K562 (cell line): Measurements from ENCODE around the gene ZNF236. TPM values are rescaled to one million over a fixed set of nuclear protein-coding genes. Genes with fewer than 3 reads are reported as not detected.

ENCODE experiments used
- ATAC-seq: fragments of 200-7000 bp; cut with Tn5 transposase; 3 replicates; pipeline ENCODE4 v1.9.1; 2020; ENCODE audit warnings: moderate library complexity
- BruUV-seq: library from RNA; stranded (reverse); fragments of 400-500 nt; replicated peaks from 2 replicates; lab custom pipeline; 2021; lab: Mats Ljungman, UMichigan
- CTCF ChIA-PET: fragments of 300-600 bp; formaldehyde crosslinking; extraction: SDS; loops from one replicate; lab custom pipeline; 2021; ENCODE audit warnings: low intra/inter-chr PET ratio; lab: Yijun Ruan, JAX
- POLR2A ChIA-PET: fragments of 300-600, 350-650 bp; sonication (Branson Sonifier 250); formaldehyde crosslinking; extraction: SDS; loops from one replicate; lab custom pipeline; 2021; ENCODE audit warnings: antibody characterized with exemption, inconsistent platforms; lab: Yijun Ruan, JAX
- DNase-seq, 4 experiments: peaks; one replicate each; pipeline versions ENCODE4 v3.0.0 to v3.0.0-alpha.2; 2011 to 2018; ENCODE audit warnings: low spot score in 3 of 4, mixed read lengths in 3 of 4; ENCODE audit errors: extremely low read depth in 1 of 4
- FAIRE-seq: peaks from 2 replicates; lab custom pipeline; 2011; peaks lifted over from hg19 to GRCh38; lab: Jason Lieb, UNC
- H2AFZ ChIP-seq: 2 replicates; pipeline ENCODE4 v1.6.0; 2011; ENCODE audit warnings: low read depth, low read length, control low read depth, inconsistent platforms
- H3K27ac ChIP-seq: fragments of 200-600 bp; 3 replicates; pipeline ENCODE4 v1.8.0; 2011; ENCODE audit warnings: low read depth, mild to moderate bottlenecking, control low read depth, inconsistent platforms, low read length, moderate library complexity, mixed read lengths; ENCODE audit errors: extremely low read depth
- H3K27me3 ChIP-seq, 2 experiments: fragments of 300-600 bp in 1 of 2; 2 replicates in 1 of 2; 3 replicates in 1 of 2; pipeline versions ENCODE4 v1.6.0 to v1.8.0; 2011; ENCODE audit warnings: inconsistent platforms in 2 of 2, low read length in 2 of 2, mild to moderate bottlenecking in 1 of 2, mixed read lengths in 1 of 2, moderate library complexity in 1 of 2; ENCODE audit not compliant: control insufficient read depth in 2 of 2, insufficient read depth in 2 of 2
- H3K36me3 ChIP-seq: fragments of 300-600 bp; 3 replicates; pipeline ENCODE4 v1.8.0; 2011; ENCODE audit warnings: mild to moderate bottlenecking, low read length, inconsistent platforms; ENCODE audit not compliant: control insufficient read depth, insufficient read depth
- H3K4me1 ChIP-seq, 2 experiments: fragments of 200-600 bp in 1 of 2; replicated peaks in 1 of 2; 2 replicates in 1 of 2; 3 replicates in 1 of 2; pipeline versions ENCODE4 v1.5.1 to v1.8.0; 2011; ENCODE audit warnings: inconsistent platforms in 2 of 2, low read length in 2 of 2, mild to moderate bottlenecking in 1 of 2, mixed read lengths in 1 of 2, moderate library complexity in 1 of 2; ENCODE audit not compliant: control insufficient read depth in 2 of 2, insufficient read depth in 2 of 2
- H3K4me2 ChIP-seq: 2 replicates; pipeline ENCODE4 v1.6.1; 2011; ENCODE audit warnings: low read length, control low read depth, inconsistent platforms, mixed read lengths; ENCODE audit not compliant: insufficient read depth
- H3K4me3 ChIP-seq: fragments of 200-600 bp; sonication (generic), shearing (Covaris generic); 2 replicates; pipeline ENCODE4 v1.5.1; 2016; ENCODE audit warnings: control low read depth, inconsistent platforms
- H3K79me2 ChIP-seq: fragments of 200-600 bp; 3 replicates; pipeline ENCODE4 v1.8.0; 2011; ENCODE audit warnings: low read length, inconsistent platforms; ENCODE audit not compliant: control insufficient read depth, insufficient read depth
- H3K9ac ChIP-seq, 2 experiments: 2 replicates each; pipeline versions ENCODE4 v1.6.0 to v1.6.1; 2011; ENCODE audit warnings: low read depth in 2 of 2, low read length in 2 of 2, control low read depth in 1 of 2, inconsistent platforms in 1 of 2, mild to moderate bottlenecking in 1 of 2, mixed read lengths in 1 of 2; ENCODE audit not compliant: insufficient read depth in 1 of 2
- H3K9me1 ChIP-seq: one replicate; pipeline ENCODE4 v1.6.0; 2011; ENCODE audit warnings: inconsistent platforms, mild to moderate bottlenecking, low read length, moderate library complexity; ENCODE audit not compliant: control insufficient read depth, insufficient read depth
- H3K9me3 ChIP-seq: replicated peaks from 2 replicates; pipeline ENCODE4 v1.5.1; 2011; ENCODE audit warnings: low read depth, low read length, inconsistent platforms; ENCODE audit not compliant: control insufficient read depth, insufficient read depth
- H4K20me1 ChIP-seq: replicated peaks from 2 replicates; pipeline ENCODE4 v1.6.1; 2011; ENCODE audit warnings: low read length, inconsistent platforms, mixed read lengths; ENCODE audit not compliant: control insufficient read depth, insufficient read depth
- ARID1B ChIP-seq: fragments of 450-650 bp; IDR thresholded peaks from 2 replicates; pipeline ENCODE4 v1.6.1; 2016; ENCODE audit warnings: antibody characterized with exemption, mild to moderate bottlenecking, inconsistent platforms
- DPF2 ChIP-seq: fragments of 450-650 bp; IDR thresholded peaks from 2 replicates; pipeline ENCODE4 v1.6.1; 2016
- FOXA3 ChIP-seq, 2 experiments: fragments of 450-650 bp in 1 of 2; sonication (generic) in 1 of 2; formaldehyde crosslinking; IDR thresholded peaks in 1 of 2; conservative IDR thresholded peaks in 1 of 2; 2 replicates each; pipeline versions ENCODE4 v1.4.0 to v1.8.0; 2020 to 2022; ENCODE audit warnings: mild to moderate bottlenecking in 2 of 2, missing genetic modification reagents in 1 of 2
- IFI16 ChIP-seq: fragments of 250-450 bp; sonication (Bioruptor Pico); IDR thresholded peaks from 2 replicates; pipeline ENCODE4 v2.1.2; 2022; ENCODE audit warnings: mild to moderate bottlenecking, inconsistent platforms
- JUND ChIP-seq, 2 experiments: IDR thresholded peaks; 2 replicates in 1 of 2; 3 replicates in 1 of 2; pipeline ENCODE4 v1.6.1; 2011; ENCODE audit warnings: borderline replicate concordance in 2 of 2, low read depth in 2 of 2, low read length in 2 of 2, improper control_type of control experiment in 1 of 2, missing biosample characterization in 1 of 2, missing genetic modification characterization in 1 of 2, missing genetic modification reagents in 1 of 2
- KDM1A ChIP-seq, 2 experiments: fragments of 450-650 bp; IDR thresholded peaks; 2 replicates each; pipeline ENCODE4 v1.6.1; 2016; ENCODE audit warnings: mild to moderate bottlenecking in 2 of 2
- NEUROD1 ChIP-seq: fragments of 150-350 bp; IDR thresholded peaks from 2 replicates; pipeline ENCODE4 v1.6.1; 2014; ENCODE audit warnings: borderline replicate concordance, low read length, low read depth; ENCODE audit not compliant: partially characterized antibody
- RUNX1 ChIP-seq: sonication (generic); IDR thresholded peaks from 2 replicates; pipeline ENCODE4 v1.6.1; 2016; ENCODE audit warnings: antibody characterized with exemption, low read depth
- SMARCA4 ChIP-seq: fragments of 450-650 bp; IDR thresholded peaks from 2 replicates; pipeline ENCODE4 v1.6.1; 2016
- ZNF707 ChIP-seq: fragments of 250-450 bp; sonication (Bioruptor Pico); conservative IDR thresholded peaks from 2 replicates; pipeline ENCODE4 v1.8.0; 2022; ENCODE audit warnings: inconsistent platforms, mild to moderate bottlenecking, moderate library complexity
- WGBS: fragments of 100-300 bp; shearing (Covaris generic); methylation state at CpG from one replicate; pipeline ENCODE4 v1.1.6; 2016; ENCODE audit warnings: low coverage, mixed read lengths; ENCODE audit not compliant: insufficient coverage; ENCODE audit errors: missing lambda C conversion rate; 5-methylcytosine and 5-hydroxymethylcytosine counted together
- in situ Hi-C: fragments of 300-500 bp; cut with MboI; formaldehyde crosslinking; loops from 4 replicates; pipeline ENCODE4 v1.15.0; 2018; ENCODE audit warnings: inconsistent platforms, mixed read lengths
- intact Hi-C: fragments of 100-400 bp; cut with micrococcal nuclease; formaldehyde crosslinking; loops from 2 replicates; pipeline ENCODE4 v1.14.2; 2022
- polyA plus RNA-seq, 8 experiments: library from polyadenylated mRNA; depleted of rRNA in 4 of 8; stranded (reverse) in 5 of 8; unstranded in 3 of 8; fragments of >200 nt; fragmentation: Nextera tagmentation in 2 of 8; fragmentation: Illumina TruSeq in 1 of 8; extraction: Ambion mirVana in 2 of 8; extraction: Trizol in 1 of 8; gene quantifications; 2 replicates each; pipeline versions ENCODE4 v1.2.1 to v1.2.3, GENCODE V29; 2011 to 2014; ENCODE audit warnings: inconsistent platforms in 1 of 8, missing spikeins in 1 of 8
- total RNA-seq, 7 experiments: library from RNA; depleted of rRNA in 6 of 7; stranded (reverse); fragments of >200 nt in 6 of 7; fragmentation: Illumina TruSeq in 2 of 7; extraction: Trizol in 2 of 7; gene quantifications; 2 replicates each; pipeline versions ENCODE4 v1.2.1 to v1.2.3, GENCODE V29; 2011 to 2021; ENCODE audit warnings: low replicate concordance in 1 of 7
- TF ChIP-seq, protein P1 (sequence below), 2 experiments: fragments of 150-350 bp in 1 of 2; IDR thresholded peaks; 2 replicates each; pipeline ENCODE4 v1.6.1; 2012 to 2016; ENCODE audit warnings: low read depth in 2 of 2, low read length in 2 of 2, mild to moderate bottlenecking in 1 of 2, moderate library complexity in 1 of 2
- TF ChIP-seq, protein P2 (sequence below): sonication (generic); IDR thresholded peaks from 2 replicates; pipeline ENCODE4 v1.6.1; 2016

Gene ZNF236
- total and polyA plus RNA-seq, 9 of the 15 experiments (the other 6 are each of a cell fraction or from before 2014, with no cell fraction given) = 0.35 to 8.7 (median 3.4) TPM

GRCh38 chr18:76837071-76837470 lies 14.7 kb downstream of the ZNF236 start (continued):
- TF ChIP-seq, protein P1, sequence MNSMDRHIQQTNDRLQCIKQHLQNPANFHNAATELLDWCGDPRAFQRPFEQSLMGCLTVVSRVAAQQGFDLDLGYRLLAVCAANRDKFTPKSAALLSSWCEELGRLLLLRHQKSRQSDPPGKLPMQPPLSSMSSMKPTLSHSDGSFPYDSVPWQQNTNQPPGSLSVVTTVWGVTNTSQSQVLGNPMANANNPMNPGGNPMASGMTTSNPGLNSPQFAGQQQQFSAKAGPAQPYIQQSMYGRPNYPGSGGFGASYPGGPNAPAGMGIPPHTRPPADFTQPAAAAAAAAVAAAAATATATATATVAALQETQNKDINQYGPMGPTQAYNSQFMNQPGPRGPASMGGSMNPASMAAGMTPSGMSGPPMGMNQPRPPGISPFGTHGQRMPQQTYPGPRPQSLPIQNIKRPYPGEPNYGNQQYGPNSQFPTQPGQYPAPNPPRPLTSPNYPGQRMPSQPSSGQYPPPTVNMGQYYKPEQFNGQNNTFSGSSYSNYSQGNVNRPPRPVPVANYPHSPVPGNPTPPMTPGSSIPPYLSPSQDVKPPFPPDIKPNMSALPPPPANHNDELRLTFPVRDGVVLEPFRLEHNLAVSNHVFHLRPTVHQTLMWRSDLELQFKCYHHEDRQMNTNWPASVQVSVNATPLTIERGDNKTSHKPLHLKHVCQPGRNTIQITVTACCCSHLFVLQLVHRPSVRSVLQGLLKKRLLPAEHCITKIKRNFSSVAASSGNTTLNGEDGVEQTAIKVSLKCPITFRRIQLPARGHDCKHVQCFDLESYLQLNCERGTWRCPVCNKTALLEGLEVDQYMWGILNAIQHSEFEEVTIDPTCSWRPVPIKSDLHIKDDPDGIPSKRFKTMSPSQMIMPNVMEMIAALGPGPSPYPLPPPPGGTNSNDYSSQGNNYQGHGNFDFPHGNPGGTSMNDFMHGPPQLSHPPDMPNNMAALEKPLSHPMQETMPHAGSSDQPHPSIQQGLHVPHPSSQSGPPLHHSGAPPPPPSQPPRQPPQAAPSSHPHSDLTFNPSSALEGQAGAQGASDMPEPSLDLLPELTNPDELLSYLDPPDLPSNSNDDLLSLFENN (IDR thresholded peaks at IDR 0.05; ENCODE audit: low read depth in 2 of 2, low read length in 2 of 2) = no peak
- TF ChIP-seq NEUROD1 = no peak
- TF ChIP-seq ZNF707 (CRISPR knock-in tag) = no peak

DNA sequence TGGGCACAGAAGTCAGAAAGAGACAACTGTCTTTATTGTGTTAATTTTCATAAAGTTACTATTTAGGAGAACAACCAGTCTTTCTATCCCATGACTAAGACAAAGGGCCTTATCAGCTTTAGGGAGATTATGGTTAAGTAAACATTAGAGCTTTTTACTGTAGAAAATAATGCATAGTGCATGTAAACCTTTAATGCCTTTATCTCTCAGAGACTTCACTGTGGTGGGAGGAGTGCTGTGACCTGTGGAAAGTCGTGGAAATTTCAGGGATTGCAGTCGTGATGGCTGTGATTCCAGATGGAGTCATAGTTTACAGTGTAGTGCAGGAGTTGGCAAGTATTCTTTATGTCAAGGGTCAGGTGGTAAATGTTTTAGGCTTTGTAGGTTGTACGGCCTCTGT lies 15.8 kb downstream of the ZNF236 start:
- BruUV-seq = no TSS peak
- in situ Hi-C loops = no loop called here
- TF ChIP-seq FOXA3 (CRISPR knock-in tag; conservative IDR thresholded peaks at IDR 0.05 in 1 of 2, IDR thresholded peaks at IDR 0.05 in 1 of 2) (peak in 1 of 2 experiments; percentile 51; a peak in 1 of 4 replicates), SMARCA4 (peak; percentile 67; the same call in 1 of the 2 replicates), IFI16 (CRISPR knock-in tag) (no peak), DPF2 (peak; percentile 52; the same call in 1 of the 2 replicates), JUND (IDR thresholded peaks at IDR 0.05; ENCODE audit: borderline replicate concordance, low read depth, low read length) (peak; percentile 49; the same call in 1 of the 2 replicates), JUND (tag; IDR thresholded peaks at IDR 0.05; ENCODE audit: borderline replicate concordance, low read depth, low read length) (peak; percentile 50; the same call in 1 of the 3 replicates), RUNX1 (no peak), ARID1B (peak; percentile 65), KDM1A (IDR thresholded peaks at IDR 0.05) (peak; percentile 37 to 48; a peak in 1 of 4 replicates)
- TF ChIP-seq, protein P2, sequence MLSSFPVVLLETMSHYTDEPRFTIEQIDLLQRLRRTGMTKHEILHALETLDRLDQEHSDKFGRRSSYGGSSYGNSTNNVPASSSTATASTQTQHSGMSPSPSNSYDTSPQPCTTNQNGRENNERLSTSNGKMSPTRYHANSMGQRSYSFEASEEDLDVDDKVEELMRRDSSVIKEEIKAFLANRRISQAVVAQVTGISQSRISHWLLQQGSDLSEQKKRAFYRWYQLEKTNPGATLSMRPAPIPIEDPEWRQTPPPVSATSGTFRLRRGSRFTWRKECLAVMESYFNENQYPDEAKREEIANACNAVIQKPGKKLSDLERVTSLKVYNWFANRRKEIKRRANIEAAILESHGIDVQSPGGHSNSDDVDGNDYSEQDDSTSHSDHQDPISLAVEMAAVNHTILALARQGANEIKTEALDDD = 0 out of 2 replicates have a peak, but pooled peaks have one; percentile 53

More for the DNA sequence above, 15.8 kb downstream of the ZNF236 start:
- Histone ChIP-seq H3K4me1 (peaks cover 0 to 10% of the 10 kb centered on the region in 2 experiments; a peak in 3 of 5 replicates), H2AFZ (no peak overlapping the region), H3K9me1 (no peaks in the 10 kb centered on the region), H3K27me3 (no peaks in the 10 kb centered on the region), H3K79me2 (peaks cover 44% of the 10 kb centered on the region), H3K4me2 (no peak overlapping the region; the same call in 1 of the 2 replicates), H3K36me3 (no peaks in the 10 kb centered on the region), H3K9ac (no peak overlapping the region), H3K9me3 (no peaks in the 10 kb centered on the region), H4K20me1 (peaks cover 4% of the 10 kb centered on the region; the same call in 1 of the 2 replicates), H3K27ac (no peak overlapping the region), H3K4me3 (no peak overlapping the region)
- peak; percentile 70 for FAIRE-seq
- peak in 1 of 4 experiments; percentile 5 for DNase-seq
- 19% methylated on average over 3 of the region's 3 CpGs for WGBS
- CTCF ChIA-PET = no interaction called here
- ATAC-seq = peak; percentile 56
- intact Hi-C loops = no loop called here
- POLR2A ChIA-PET = interaction anchor here (1.0 to 1.6 kb wide), 2 partner anchors 15 to 769 kb away, joined by 3 to 6 read pairs; no protein-coding TSS in a partner anchor
